Testis (tissue), 2 donors: ENCODE results near the gene RER1.

Experiments
- CTCF ChIP-seq, 3 experiments: fragments of 450-650 bp in 2 of 3; fragments of 200-600 bp in 1 of 3; sonication (generic) in 1 of 3; IDR thresholded peaks; one replicate each; pipeline ENCODE4 v1.5.1; 2016 to 2019; ENCODE audit warnings: antibody characterized with exemption in 3 of 3, mild to moderate bottlenecking in 2 of 3, moderate library complexity in 1 of 3
- POLR2A ChIP-seq: fragments of 450-650 bp; IDR thresholded peaks from one replicate; pipeline ENCODE4 v1.6.1; 2017; ENCODE audit warnings: antibody characterized with exemption, mild to moderate bottlenecking, moderate library complexity

- TF ChIP-seq POLR2A (no peak), CTCF (IDR thresholded peaks at IDR 0.05) (no peak)
Measured at GRCh38 chr1:2435746-2436355, 44.2 kb downstream of the RER1 start.
